ENCODE measurements around the gene LINC01488. TPM values are rescaled to one million over a fixed set of nuclear protein-coding genes. Genes with fewer than 3 reads are reported as not detected.

LINC01488 gene
- total and polyA plus RNA-seq, 4 donors: not detected

DNA sequence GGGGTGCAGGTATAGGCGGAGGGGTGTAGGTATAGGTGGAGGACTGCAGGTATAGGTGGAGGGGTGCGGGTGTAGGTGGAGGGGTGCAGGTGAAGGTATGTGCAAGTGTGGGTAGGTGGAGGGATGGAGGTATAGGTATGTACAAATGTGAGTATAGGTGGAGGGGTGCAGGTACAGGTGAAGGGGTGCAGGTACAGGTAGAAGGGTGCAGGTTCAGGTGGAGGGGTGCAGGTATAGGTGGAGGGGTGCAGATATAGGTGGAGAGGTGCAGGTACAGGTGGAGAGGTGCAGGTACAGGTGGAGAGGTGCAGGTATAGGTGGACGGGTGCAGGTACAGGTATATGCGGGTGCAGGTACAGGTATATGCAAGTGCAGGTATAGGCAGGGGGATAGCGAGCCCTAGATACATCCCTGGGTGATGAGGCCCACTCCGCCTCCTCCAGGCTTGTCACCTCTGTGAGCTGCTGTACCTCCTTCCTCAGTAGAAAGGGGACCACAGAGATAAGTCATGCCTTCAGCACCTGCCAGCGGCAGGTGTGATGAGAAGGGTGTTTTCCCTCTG lies 17.2 kb downstream of the LINC01488 start:
- 91 to 92% methylated on average over 7 of the region's 7 CpGs for WGBS, 2 donors
- no peak overlapping the region for H3K27ac ChIP-seq (ENCODE audit: low read depth in 1 of 2, low read length in 2 of 2)
- intact Hi-C loops (cut with DNase I): loop anchor here in 1 of 2 donors (5.0 kb wide), 1 partner anchor 139 kb away; no protein-coding TSS in a partner anchor
- no peaks in the 10 kb centered on the region for H3K4me1 ChIP-seq (ENCODE audit: control insufficient read depth in 1 of 2, insufficient read depth in 2 of 2, low read length in 2 of 2)
- no peaks in the 10 kb centered on the region for H3K9me3 ChIP-seq (ENCODE audit: control insufficient read depth, low read length)
- no peak for ATAC-seq (ENCODE audit: low FRiP score)
- no peak overlapping the region for H3K4me3 ChIP-seq (ENCODE audit: low read length in 2 of 2)
- H3K27me3 ChIP-seq (ENCODE audit: control insufficient read depth in 1 of 2, insufficient read depth in 2 of 2, low read length in 1 of 2): no peaks in the 10 kb centered on the region
- H3K36me3 ChIP-seq (ENCODE audit: control insufficient read depth in 1 of 2, insufficient read depth in 2 of 2, low read length in 1 of 2): no peaks in the 10 kb centered on the region
- peak in 1 of 2 donors; percentile 35 for DNase-seq

DNA sequence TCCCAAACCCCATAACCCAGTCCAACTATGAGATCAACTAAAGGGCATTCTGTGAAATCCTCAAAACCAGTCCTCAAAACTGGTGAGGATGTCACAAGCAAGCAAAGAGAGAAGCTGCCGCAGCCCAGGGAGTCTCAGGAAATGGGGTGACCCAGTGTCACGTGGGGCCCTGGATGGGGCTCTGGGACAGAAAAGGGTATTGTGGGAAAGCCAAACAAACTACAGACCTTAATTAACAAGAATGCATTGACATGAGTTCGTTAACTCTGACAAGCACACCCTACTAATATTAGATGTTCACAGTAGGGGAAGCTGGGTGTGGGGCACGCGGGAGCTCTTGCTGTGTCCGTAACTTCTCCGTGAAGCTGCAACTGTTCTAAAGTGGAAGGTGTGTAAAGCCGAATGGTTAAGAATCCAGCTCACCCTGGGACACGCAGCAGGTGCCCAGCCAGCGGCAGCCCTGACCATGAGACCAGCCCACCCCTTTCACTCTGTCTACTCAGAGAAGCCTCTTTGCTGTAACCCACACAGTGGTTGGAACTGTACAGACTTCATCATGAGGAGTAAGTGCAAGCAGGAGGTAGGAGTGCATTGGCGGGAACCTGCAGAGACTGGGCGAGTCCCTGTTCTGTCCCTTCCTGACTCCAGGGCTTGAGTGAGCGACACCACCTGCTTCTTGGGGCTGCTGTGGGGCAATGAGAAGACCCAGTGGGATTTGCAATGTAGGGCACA lies 17.9 kb downstream of the LINC01488 start:
- Histone ChIP-seq H3K4me1 (ENCODE audit: control insufficient read depth in 1 of 2, insufficient read depth in 2 of 2, low read length in 2 of 2) (no peaks in the 10 kb centered on the region), H3K27ac (ENCODE audit: low read depth in 1 of 2, low read length in 2 of 2) (no peak overlapping the region), H3K36me3 (ENCODE audit: control insufficient read depth in 1 of 2, insufficient read depth in 2 of 2, low read length in 1 of 2) (no peaks in the 10 kb centered on the region), H3K9me3 (ENCODE audit: control insufficient read depth, low read length) (no peaks in the 10 kb centered on the region), H3K27me3 (ENCODE audit: control insufficient read depth in 1 of 2, insufficient read depth in 2 of 2, low read length in 1 of 2) (no peaks in the 10 kb centered on the region), H3K4me3 (ENCODE audit: low read length in 2 of 2) (no peak overlapping the region)
- DNase-seq (peak in 1 of 2 donors; percentile 59), ATAC-seq (ENCODE audit: low FRiP score) (no peak)
- intact Hi-C loops (cut with DNase I): loop anchor here in 1 of 2 donors (5.0 kb wide), 1 partner anchor 138 kb away; no protein-coding TSS in a partner anchor
- 77 to 83% methylated on average over 13 of the region's 13 CpGs for WGBS, 2 donors

DNA sequence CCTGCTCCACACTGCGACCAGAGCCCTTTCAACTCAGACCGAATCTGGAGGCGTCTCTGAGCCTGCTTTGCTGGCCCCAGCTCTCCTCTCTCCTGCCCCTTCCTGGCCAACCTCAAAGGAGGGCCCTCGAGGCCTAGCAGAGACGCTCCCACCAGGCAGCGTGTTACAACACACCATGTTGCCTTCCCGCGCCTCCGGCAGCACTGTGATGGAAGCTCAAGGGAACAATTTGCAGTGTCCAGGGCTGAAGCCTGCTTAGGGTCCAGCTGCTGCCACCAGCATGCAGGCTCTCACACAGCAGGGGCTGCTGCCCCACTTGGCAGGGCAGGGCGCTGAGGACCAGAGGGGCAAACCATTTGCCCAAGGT lies 18.4 kb downstream of the LINC01488 start:
- 87 to 92% methylated on average over 10 of the region's 10 CpGs for WGBS, 2 donors
- H3K9me3 ChIP-seq (ENCODE audit: control insufficient read depth, low read length): no peaks in the 10 kb centered on the region
- ATAC-seq (ENCODE audit: low FRiP score) (no peak), DNase-seq (peak in 1 of 2 donors; percentile 65)
- no peaks in the 10 kb centered on the region for H3K36me3 ChIP-seq (ENCODE audit: control insufficient read depth in 1 of 2, insufficient read depth in 2 of 2, low read length in 1 of 2)
- no peak overlapping the region for H3K4me3 ChIP-seq (ENCODE audit: low read length in 2 of 2)
- H3K27me3 ChIP-seq (ENCODE audit: control insufficient read depth in 1 of 2, insufficient read depth in 2 of 2, low read length in 1 of 2): no peaks in the 10 kb centered on the region
- H3K27ac ChIP-seq (ENCODE audit: low read depth in 1 of 2, low read length in 2 of 2): no peak overlapping the region
- H3K4me1 ChIP-seq (ENCODE audit: control insufficient read depth in 1 of 2, insufficient read depth in 2 of 2, low read length in 2 of 2): no peaks in the 10 kb centered on the region
- intact Hi-C loops (cut with DNase I): loop anchor here in 1 of 2 donors (5.0 kb wide), 1 partner anchor 137 kb away; no protein-coding TSS in a partner anchor

DNA sequence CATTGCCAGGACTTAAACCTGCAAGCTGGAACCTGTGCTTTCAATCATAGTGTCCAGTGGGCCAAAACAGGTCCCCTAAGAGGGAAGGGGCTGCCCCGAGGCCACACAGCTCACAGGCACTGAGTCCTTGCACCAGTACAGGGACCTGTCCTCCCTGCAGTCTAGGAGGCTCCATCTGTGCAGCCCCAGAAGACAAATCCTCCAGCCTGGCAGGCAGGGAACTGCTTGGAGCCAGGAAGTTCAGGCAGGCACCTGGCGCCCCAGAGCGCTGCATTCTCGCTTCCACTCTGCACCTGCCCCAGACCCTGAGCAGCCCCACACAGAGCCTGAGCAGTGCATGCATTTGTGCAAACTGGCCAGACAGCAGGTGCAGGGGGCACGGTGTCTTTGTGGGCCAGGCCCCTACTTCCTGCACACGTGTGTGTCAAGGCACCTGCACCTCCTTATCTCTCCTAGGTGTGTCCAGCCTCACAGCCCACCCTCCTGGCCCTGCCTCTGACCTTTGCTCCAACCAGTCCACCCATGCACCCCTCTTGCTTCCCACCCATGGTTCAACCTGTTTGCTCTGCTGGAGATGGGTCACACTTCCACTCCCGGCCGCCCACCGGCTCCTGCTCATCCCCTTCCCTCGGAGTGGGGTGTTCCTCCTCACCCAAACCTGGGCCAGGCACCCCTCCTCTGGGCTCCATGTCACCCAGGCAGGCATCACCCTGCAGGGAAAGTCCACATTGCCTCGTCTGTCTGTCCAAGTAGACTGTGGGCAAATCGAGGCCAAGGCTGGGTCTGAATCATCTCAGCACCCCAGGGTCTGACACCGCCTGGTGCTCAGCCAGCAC lies 19.0 kb downstream of the LINC01488 start:
- intact Hi-C loops (cut with DNase I): no loop called here
- H3K36me3 ChIP-seq (ENCODE audit: control insufficient read depth in 1 of 2, insufficient read depth in 2 of 2, low read length in 1 of 2): no peaks in the 10 kb centered on the region
- no peaks in the 10 kb centered on the region for H3K4me1 ChIP-seq (ENCODE audit: control insufficient read depth in 1 of 2, insufficient read depth in 2 of 2, low read length in 2 of 2)
- ATAC-seq (ENCODE audit: low FRiP score) (no peak), DNase-seq (peak in 1 of 2 donors; percentile 72)
- no peak overlapping the region for H3K27ac ChIP-seq (ENCODE audit: low read depth in 1 of 2, low read length in 2 of 2)
- H3K27me3 ChIP-seq (ENCODE audit: control insufficient read depth in 1 of 2, insufficient read depth in 2 of 2, low read length in 1 of 2): no peaks in the 10 kb centered on the region
- H3K4me3 ChIP-seq (ENCODE audit: low read length in 2 of 2): no peak overlapping the region
- no peaks in the 10 kb centered on the region for H3K9me3 ChIP-seq (ENCODE audit: control insufficient read depth, low read length)
- WGBS, 2 donors: 85% methylated on average over 13 of the region's 13 CpGs

GRCh38 chr11:69501121-69501489 lies 19.6 kb downstream of the LINC01488 start:
- no peak for DNase-seq
- H3K36me3 ChIP-seq (ENCODE audit: control insufficient read depth in 1 of 2, insufficient read depth in 2 of 2, low read length in 1 of 2): no peaks in the 10 kb centered on the region
- 80 to 81% methylated on average over 1 of the region's 1 CpG for WGBS, 2 donors
- no peak for ATAC-seq (ENCODE audit: low FRiP score)
- no peaks in the 10 kb centered on the region for H3K9me3 ChIP-seq (ENCODE audit: control insufficient read depth, low read length)
- H3K4me3 ChIP-seq (ENCODE audit: low read length in 2 of 2): no peak overlapping the region
- H3K4me1 ChIP-seq (ENCODE audit: control insufficient read depth in 1 of 2, insufficient read depth in 2 of 2, low read length in 2 of 2): no peaks in the 10 kb centered on the region
- intact Hi-C loops (cut with DNase I): no loop called here
- H3K27ac ChIP-seq (ENCODE audit: low read depth in 1 of 2, low read length in 2 of 2): no peak overlapping the region
- H3K27me3 ChIP-seq (ENCODE audit: control insufficient read depth in 1 of 2, insufficient read depth in 2 of 2, low read length in 1 of 2): no peaks in the 10 kb centered on the region

GRCh38 chr11:69501891-69502860 lies 20.7 kb downstream of the LINC01488 start:
- Histone ChIP-seq H3K36me3 (ENCODE audit: control insufficient read depth in 1 of 2, insufficient read depth in 2 of 2, low read length in 1 of 2) (no peaks in the 10 kb centered on the region), H3K27ac (ENCODE audit: low read depth in 1 of 2, low read length in 2 of 2) (no peak overlapping the region), H3K27me3 (ENCODE audit: control insufficient read depth in 1 of 2, insufficient read depth in 2 of 2, low read length in 1 of 2) (no peaks in the 10 kb centered on the region), H3K4me3 (ENCODE audit: low read length in 2 of 2) (no peak overlapping the region), H3K9me3 (ENCODE audit: control insufficient read depth, low read length) (no peaks in the 10 kb centered on the region), H3K4me1 (ENCODE audit: control insufficient read depth in 1 of 2, insufficient read depth in 2 of 2, low read length in 2 of 2) (no peaks in the 10 kb centered on the region)
- 95 to 96% methylated on average over 26 of the region's 26 CpGs for WGBS, 2 donors
- intact Hi-C loops (cut with DNase I): no loop called here
- DNase-seq (peak in 1 of 2 donors; percentile 67), ATAC-seq (ENCODE audit: low FRiP score) (no peak)

DNA sequence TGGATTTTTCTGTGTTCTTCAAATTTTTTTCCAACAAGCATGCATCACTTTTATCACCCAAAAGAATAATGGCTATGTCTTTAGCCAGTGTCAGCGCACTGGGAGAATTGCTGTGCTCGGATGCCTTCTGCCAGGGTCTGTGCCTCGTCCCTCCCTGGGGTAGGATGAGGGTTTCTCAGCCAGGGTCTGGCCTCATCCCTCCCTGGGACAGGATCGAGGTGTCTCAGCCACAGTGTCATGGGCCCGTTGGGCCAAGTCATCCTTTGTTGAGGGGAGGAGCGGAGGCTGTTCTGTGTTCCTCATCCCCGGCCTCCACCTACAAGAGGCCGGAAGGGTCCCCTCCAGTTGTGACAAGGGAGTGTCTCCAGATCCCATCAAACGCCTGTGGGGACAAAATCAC lies 22.7 kb downstream of the LINC01488 start:
- intact Hi-C loops (cut with DNase I): no loop called here
- ATAC-seq (ENCODE audit: low FRiP score) (no peak), DNase-seq (peak in 1 of 2 donors; percentile 51)
- no peaks in the 10 kb centered on the region for H3K9me3 ChIP-seq (ENCODE audit: control insufficient read depth, low read length)
- WGBS, 2 donors: 93 to 96% methylated on average over 9 of the region's 9 CpGs
- H3K27me3 ChIP-seq (ENCODE audit: control insufficient read depth in 1 of 2, insufficient read depth in 2 of 2, low read length in 1 of 2): no peaks in the 10 kb centered on the region
- no peaks in the 10 kb centered on the region for H3K4me1 ChIP-seq (ENCODE audit: control insufficient read depth in 1 of 2, insufficient read depth in 2 of 2, low read length in 2 of 2)
- H3K4me3 ChIP-seq (ENCODE audit: low read length in 2 of 2): no peak overlapping the region
- H3K27ac ChIP-seq (ENCODE audit: low read depth in 1 of 2, low read length in 2 of 2): no peak overlapping the region
- no peaks in the 10 kb centered on the region for H3K36me3 ChIP-seq (ENCODE audit: control insufficient read depth in 1 of 2, insufficient read depth in 2 of 2, low read length in 1 of 2)

All from aorta (tissue), 5 donors.